ENCODE measurements around the gene ZNF648. TPM values are rescaled to one million over a fixed set of nuclear protein-coding genes. Genes with fewer than 3 reads are reported as not detected.
A peak's percentile ranks its signal among the peaks of the same experiment; 100 is the strongest.
"Not testable (repeated sequence)": the region's sequence is repeated elsewhere in the genome, so short reads cannot be mapped to it uniquely, and the experiment has no call there.

ZNF648 gene
- total RNA-seq, 1 experiment from 2014 or later, result 1.1 TPM

DNA sequence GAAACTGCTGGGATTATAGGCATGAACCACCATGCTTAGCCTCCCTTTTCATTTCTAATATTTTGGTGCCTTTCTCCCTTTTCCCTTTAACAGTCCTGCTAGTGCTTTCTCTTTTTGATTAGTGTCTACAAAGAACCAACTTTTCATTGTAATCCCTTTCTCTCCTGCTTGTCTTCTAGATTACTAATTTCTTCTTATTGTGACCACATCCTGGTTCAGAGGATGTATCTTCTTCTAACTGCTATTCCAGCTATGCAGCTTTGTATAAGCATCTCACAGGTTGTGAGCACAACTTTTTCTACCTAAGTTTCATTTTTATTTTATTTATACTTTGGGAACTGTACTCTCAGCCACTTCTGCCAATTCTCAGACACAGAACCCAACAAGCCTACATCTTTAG lies 14.7 kb downstream of the ZNF648 start:
- in situ Hi-C loops (cut with HindIII; ENCODE audit: low pct_unique_long_range_greater_than_20kb, low sequenced_read_pairs), result no loop called here
- DNase-seq (ENCODE audit: low read depth, low spot score), result no peak

GRCh38 chr1:182045481-182045880 lies 16.0 kb downstream of the ZNF648 start:
- in situ Hi-C loops (cut with HindIII; ENCODE audit: low pct_unique_long_range_greater_than_20kb, low sequenced_read_pairs); DNase-seq (ENCODE audit: low read depth, low spot score): not testable (repeated sequence)

DNA sequence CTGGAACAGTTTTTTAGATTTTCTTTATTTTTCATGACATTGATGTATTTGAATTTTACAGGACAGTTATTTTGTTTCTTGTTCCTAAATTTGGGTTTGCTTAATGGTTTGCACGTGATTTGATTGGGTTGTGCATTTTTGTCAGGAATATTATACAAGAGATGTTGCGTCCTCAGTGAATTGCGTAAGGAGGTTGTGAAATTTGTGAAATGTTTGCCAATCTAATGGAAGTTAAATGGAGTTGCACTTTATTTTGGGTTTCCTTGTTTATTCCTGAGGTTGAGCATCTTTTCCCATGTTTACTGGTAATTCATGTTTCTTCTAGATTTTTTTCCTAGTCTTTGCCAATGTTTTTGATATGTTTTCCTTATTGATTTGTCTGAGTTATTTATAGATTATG lies 19.9 kb downstream of the ZNF648 start:
- DNase-seq (ENCODE audit: low read depth, low spot score), result no peak
- in situ Hi-C loops (cut with HindIII; ENCODE audit: low pct_unique_long_range_greater_than_20kb, low sequenced_read_pairs), result no loop called here

- in situ Hi-C loops (cut with HindIII; ENCODE audit: low pct_unique_long_range_greater_than_20kb, low sequenced_read_pairs), result no loop called here
These were observed 23.3 kb downstream of the ZNF648 start for GRCh38 chr1:182038220-182038619.

DNA sequence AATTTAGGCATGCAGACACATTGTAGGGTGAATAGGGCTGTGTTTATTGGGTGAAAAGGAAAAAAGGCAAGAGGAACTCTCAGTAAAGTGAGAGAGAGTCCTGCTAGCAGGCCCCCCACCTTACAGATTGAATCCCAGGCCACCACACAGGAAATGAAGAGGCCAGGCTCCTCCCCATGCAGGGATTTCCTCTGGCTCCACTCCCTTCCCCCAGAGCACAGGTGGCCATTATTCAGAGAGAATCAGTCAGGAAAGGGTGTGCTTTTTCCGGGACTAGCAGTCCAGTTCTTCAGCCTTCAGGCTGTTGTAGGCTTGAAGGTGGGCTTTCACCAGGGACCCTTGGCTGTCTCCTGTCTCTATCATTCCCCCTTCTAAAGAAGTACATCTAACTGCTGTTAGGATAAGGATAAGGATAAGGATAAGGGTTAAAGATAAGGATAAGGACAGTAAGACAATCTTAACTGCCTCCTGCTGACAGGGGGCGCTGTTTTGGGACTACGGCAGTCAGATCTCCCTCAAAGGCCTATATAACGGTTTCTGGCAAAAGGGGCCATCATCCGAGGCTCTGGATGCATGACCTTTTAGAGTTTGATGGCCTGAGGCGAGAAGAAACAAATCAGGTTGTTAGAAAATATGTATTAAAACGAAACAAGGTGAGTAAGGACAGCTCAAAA lies 26.3 kb downstream of the ZNF648 start:
- in situ Hi-C loops (cut with HindIII; ENCODE audit: low pct_unique_long_range_greater_than_20kb, low sequenced_read_pairs), result no loop called here
- DNase-seq (ENCODE audit: low read depth, low spot score), result peak; percentile 61

More at GRCh38 chr1:182038220-182038619, 23.3 kb downstream of the ZNF648 start:
- DNase-seq (ENCODE audit: low read depth, low spot score), result no peak

- in situ Hi-C loops (cut with HindIII; ENCODE audit: low pct_unique_long_range_greater_than_20kb, low sequenced_read_pairs), result no loop called here
- no peak for DNase-seq (ENCODE audit: low read depth, low spot score)
These were observed 29.3 kb downstream of the ZNF648 start for GRCh38 chr1:182032251-182032650.

GRCh38 chr1:182029379-182030331 lies 31.9 kb downstream of the ZNF648 start:
- in situ Hi-C loops (cut with HindIII; ENCODE audit: low pct_unique_long_range_greater_than_20kb, low sequenced_read_pairs), result no loop called here
- DNase-seq (ENCODE audit: low read depth, low spot score), result peak; percentile 95

DNA sequence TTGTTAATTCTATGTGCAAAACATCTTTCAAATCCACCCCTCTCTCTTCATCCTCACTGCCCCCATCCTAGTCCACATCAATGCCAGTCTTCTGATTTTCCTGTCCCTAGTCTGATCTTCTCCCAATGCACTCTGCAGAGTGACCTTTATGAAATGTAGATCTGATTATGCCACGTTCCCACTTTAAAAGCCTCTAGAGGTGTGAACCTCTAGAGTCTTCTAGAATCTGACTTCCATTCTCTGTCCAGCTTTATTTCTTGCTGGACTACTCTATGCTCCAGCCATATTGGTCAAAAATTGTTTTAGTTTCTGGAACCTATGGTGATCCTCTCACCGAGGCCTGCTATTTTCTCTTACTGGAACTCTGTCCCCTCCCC lies 32.5 kb downstream of the ZNF648 start:
- no peak for DNase-seq (ENCODE audit: low read depth, low spot score)
- in situ Hi-C loops (cut with HindIII; ENCODE audit: low pct_unique_long_range_greater_than_20kb, low sequenced_read_pairs), result no loop called here

GRCh38 chr1:182015360-182015759 lies 46.2 kb downstream of the ZNF648 start:
- DNase-seq (ENCODE audit: low read depth, low spot score), result peak; percentile 55
- in situ Hi-C loops (cut with HindIII; ENCODE audit: low pct_unique_long_range_greater_than_20kb, low sequenced_read_pairs), result no loop called here

GRCh38 chr1:182010800-182011370 lies 50.6 kb downstream of the ZNF648 start:
- in situ Hi-C loops (cut with HindIII; ENCODE audit: low pct_unique_long_range_greater_than_20kb, low sequenced_read_pairs), result not testable (repeated sequence)

DNA sequence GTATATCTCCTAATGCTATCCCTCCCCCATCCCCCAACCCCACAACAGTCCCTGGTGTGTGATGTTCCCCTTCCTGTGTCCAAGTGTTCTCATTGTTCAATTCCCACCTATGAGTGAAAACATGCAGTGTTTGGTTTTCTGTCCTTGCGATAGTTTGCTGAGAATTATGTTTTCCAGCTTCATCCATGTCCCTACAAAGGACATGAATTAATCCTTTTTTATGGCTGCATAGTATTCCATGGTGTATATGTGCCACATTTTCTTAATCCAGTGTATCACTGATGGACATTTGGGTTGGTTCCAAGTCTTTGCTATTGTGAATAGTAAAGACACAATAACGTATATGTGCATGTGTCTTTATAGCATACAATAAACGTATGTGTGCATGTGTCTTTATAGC lies 56.1 kb downstream of the ZNF648 start:
- DNase-seq (ENCODE audit: low read depth, low spot score); in situ Hi-C loops (cut with HindIII; ENCODE audit: low pct_unique_long_range_greater_than_20kb, low sequenced_read_pairs): not testable (repeated sequence)

More at GRCh38 chr1:182010800-182011370, 50.6 kb downstream of the ZNF648 start:
- not testable (repeated sequence) for DNase-seq (ENCODE audit: low read depth, low spot score)

- in situ Hi-C loops (cut with HindIII; ENCODE audit: low pct_unique_long_range_greater_than_20kb, low sequenced_read_pairs), result no loop called here
- DNase-seq (ENCODE audit: low read depth, low spot score), result no peak
These were observed 56.9 kb downstream of the ZNF648 start for GRCh38 chr1:182004601-182005000.

Data from SK-MEL-5 (cell line).